Vagina (tissue), 2 donors: Measurements from ENCODE around the gene STKLD1.

Experiments used
- CTCF ChIP-seq, 3 experiments: fragments of 450-650 bp in 2 of 3; fragments of 200-600 bp in 1 of 3; sonication (generic) in 1 of 3; IDR thresholded peaks; one replicate each; pipeline ENCODE4 v1.5.1; 2017 to 2019; ENCODE audit warnings: antibody characterized with exemption in 3 of 3, mild to moderate bottlenecking in 2 of 3, moderate library complexity in 2 of 3
- POLR2AphosphoS5 ChIP-seq, 2 donors: sonication (generic); formaldehyde crosslinking; IDR thresholded peaks; one replicate each; pipeline ENCODE4 v1.9.0; 2017; ENCODE audit warnings: antibody characterized with exemption in 2 of 2, mild to moderate bottlenecking in 2 of 2, low read depth in 1 of 2; ENCODE audit not compliant: insufficient read depth in 1 of 2

DNA sequence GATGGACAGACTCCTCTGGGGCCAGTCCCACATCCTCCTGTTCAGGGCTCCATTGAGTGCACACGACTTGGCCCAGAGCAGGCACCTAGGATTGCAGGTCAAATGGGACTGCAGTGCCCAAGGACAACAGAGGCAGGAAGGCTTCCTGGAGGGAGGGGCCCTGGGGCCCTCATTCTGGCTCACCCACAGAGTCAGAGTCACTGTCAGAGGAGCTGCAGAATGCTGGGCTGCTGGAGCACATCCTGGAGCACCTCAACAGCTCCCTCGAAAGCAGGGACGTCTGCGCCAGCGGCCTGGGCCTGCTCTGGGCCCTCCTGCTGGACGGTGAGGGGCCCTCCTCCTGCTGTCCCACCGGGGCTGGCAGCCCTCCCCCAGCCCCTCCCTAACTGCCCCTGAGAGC is 26.5 kb downstream of the STKLD1 start:
- TF ChIP-seq POLR2AphosphoS5 (IDR thresholded peaks at IDR 0.05; ENCODE audit: insufficient read depth in 1 of 2, low read depth in 1 of 2): no peak
- no peak for TF ChIP-seq CTCF (IDR thresholded peaks at IDR 0.05)
